HepG2 (cell line): Measurements from ENCODE around the gene CALR. TPM values are rescaled to one million over a fixed set of nuclear protein-coding genes. Genes with fewer than 3 reads are reported as not detected.

Experiments
- DPF2 ChIP-seq: sonication (generic); formaldehyde crosslinking; IDR thresholded peaks from 2 replicates; pipeline ENCODE4 v1.4.0; 2020; ENCODE audit warnings: mild to moderate bottlenecking, low read depth, missing genetic modification reagents, borderline replicate concordance
- GFI1 ChIP-seq: sonication (generic); formaldehyde crosslinking; IDR thresholded peaks from 2 replicates; pipeline ENCODE4 v1.5.0; 2020; ENCODE audit warnings: missing genetic modification reagents, mild to moderate bottlenecking, borderline replicate concordance
- KLF13 ChIP-seq: sonication (generic); formaldehyde crosslinking; IDR thresholded peaks from 2 replicates; pipeline ENCODE4 v1.4.0; 2020; ENCODE audit warnings: mild to moderate bottlenecking, missing genetic modification reagents
- NFIC ChIP-seq: IDR thresholded peaks from 2 replicates; pipeline ENCODE4 v1.6.1; 2012; ENCODE audit warnings: mild to moderate bottlenecking, low read length, inconsistent platforms
- RBM22 ChIP-seq: fragments of 200-400 bp; formaldehyde crosslinking; optimal IDR thresholded peaks from 2 replicates; pipeline ENCODE3; 2017; ENCODE audit warnings: mild to moderate bottlenecking, low read length, moderate library complexity
- SSRP1 ChIP-seq: IDR thresholded peaks from 2 replicates; pipeline ENCODE4 v1.6.1; 2016; ENCODE audit warnings: control low read depth
- WIZ ChIP-seq: sonication (generic); formaldehyde crosslinking; IDR thresholded peaks from 2 replicates; pipeline ENCODE4 v1.5.1; 2020; ENCODE audit warnings: mild to moderate bottlenecking, missing genetic modification reagents
- ZNF441 ChIP-seq: sonication (generic); formaldehyde crosslinking; IDR thresholded peaks from 2 replicates; pipeline ENCODE4 v1.7.0; 2021; ENCODE audit warnings: missing genetic modification reagents, borderline replicate concordance
- ZNF607 ChIP-seq: sonication (generic); formaldehyde crosslinking; IDR thresholded peaks from 2 replicates; pipeline ENCODE4 v1.5.1; 2020; ENCODE audit warnings: missing genetic modification reagents, mild to moderate bottlenecking, borderline replicate concordance
- ZNF724P ChIP-seq: sonication (generic); formaldehyde crosslinking; IDR thresholded peaks from 2 replicates; pipeline ENCODE4 v1.8.0; 2022; ENCODE audit warnings: missing genetic modification reagents, borderline replicate concordance
- ZSCAN30 ChIP-seq: sonication (generic); formaldehyde crosslinking; IDR thresholded peaks from 2 replicates; pipeline ENCODE4 v1.5.0; 2020; ENCODE audit warnings: mild to moderate bottlenecking, missing genetic modification reagents
- polyA plus RNA-seq, 8 experiments: library from polyadenylated mRNA; depleted of rRNA in 3 of 8; stranded (reverse) in 7 of 8; unstranded in 1 of 8; fragments of >200 nt; fragmentation: Illumina TruSeq in 4 of 8; extraction: Trizol in 4 of 8; gene quantifications; 2 replicates each; pipeline versions ENCODE4 v1.2.1 to v1.2.3, GENCODE V29; 2011 to 2016; ENCODE audit warnings: low read depth in 4 of 8, missing spikeins in 1 of 8, mixed read lengths in 1 of 8; ENCODE audit not compliant: insufficient read depth in 1 of 8
- total RNA-seq, 5 experiments: library from RNA; depleted of rRNA; stranded (reverse); fragments of >200 nt; fragmentation: Illumina TruSeq; extraction: Trizol; gene quantifications; 2 replicates each; pipeline ENCODE4 v1.2.3, GENCODE V29; 2016; ENCODE audit warnings: low read depth in 1 of 5
- TF ChIP-seq, protein P1 (sequence below): fragments of 450-650 bp; IDR thresholded peaks from 2 replicates; pipeline ENCODE4 v1.6.1; 2016
- TF ChIP-seq, protein P2 (sequence below): sonication (generic); formaldehyde crosslinking; IDR thresholded peaks from 2 replicates; pipeline ENCODE4 v1.9.0; 2022; ENCODE audit warnings: missing genetic modification reagents, mild to moderate bottlenecking, borderline replicate concordance
- TF ChIP-seq, protein P3 (sequence below): sonication (generic); formaldehyde crosslinking; IDR thresholded peaks from 2 replicates; pipeline ENCODE4 v1.5.0; 2020; ENCODE audit warnings: mild to moderate bottlenecking, missing genetic modification reagents, borderline replicate concordance
- TF ChIP-seq, protein P4 (sequence below): sonication (generic); formaldehyde crosslinking; IDR thresholded peaks from 2 replicates; pipeline ENCODE4 v1.8.1; 2023; ENCODE audit warnings: mild to moderate bottlenecking, moderate library complexity, missing genetic modification reagents
- TF ChIP-seq, protein P5 (sequence below): sonication (generic); formaldehyde crosslinking; IDR thresholded peaks from 2 replicates; pipeline ENCODE4 v1.5.0; 2020; ENCODE audit warnings: mild to moderate bottlenecking, missing genetic modification reagents
- TF ChIP-seq, protein P6 (sequence below): sonication (generic); formaldehyde crosslinking; conservative IDR thresholded peaks from 2 replicates; pipeline ENCODE4 v1.8.0; 2022; ENCODE audit warnings: missing genetic modification reagents

The CALR gene
- total and polyA plus RNA-seq, 2 of the 13 experiments (the other 11 are each of a cell fraction or from before 2014, with no cell fraction given), result 898 to 934 TPM

DNA sequence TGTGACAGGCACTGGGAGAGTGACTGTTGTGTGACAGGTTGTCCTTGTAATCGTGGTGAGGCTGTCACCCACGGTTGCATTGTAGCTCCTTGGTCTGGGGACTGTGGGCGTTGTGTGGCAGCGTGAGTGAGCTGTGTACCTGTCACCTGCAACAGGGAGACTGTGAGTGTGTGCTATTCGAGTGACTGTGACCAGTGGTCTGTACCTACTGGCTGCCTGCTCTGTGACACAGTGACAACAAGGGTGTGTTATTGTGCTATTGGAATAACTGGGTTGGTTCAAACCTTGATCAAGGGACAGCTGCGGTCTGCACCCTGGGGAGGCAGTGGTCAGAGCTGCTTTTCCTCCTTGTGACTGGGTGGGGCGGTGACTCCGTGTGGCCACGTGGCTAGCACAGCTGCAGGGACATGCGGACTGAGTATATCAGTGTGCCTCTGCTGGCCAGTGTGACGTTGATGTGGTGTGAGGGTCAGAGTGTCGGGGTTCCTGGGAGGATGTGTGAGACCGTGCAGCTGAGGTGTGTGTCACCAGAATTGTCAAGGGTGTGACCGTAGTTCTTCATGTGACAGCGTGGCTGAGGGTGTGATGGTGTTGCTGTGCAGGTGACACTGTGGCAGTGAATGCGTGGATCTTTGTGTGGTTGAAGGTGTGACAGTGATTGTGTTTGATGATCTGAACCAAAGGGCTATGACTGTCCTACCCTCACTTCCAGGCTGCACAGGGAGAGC lies 46.8 kb downstream of the CALR start (continued):
- TF ChIP-seq, protein P1, sequence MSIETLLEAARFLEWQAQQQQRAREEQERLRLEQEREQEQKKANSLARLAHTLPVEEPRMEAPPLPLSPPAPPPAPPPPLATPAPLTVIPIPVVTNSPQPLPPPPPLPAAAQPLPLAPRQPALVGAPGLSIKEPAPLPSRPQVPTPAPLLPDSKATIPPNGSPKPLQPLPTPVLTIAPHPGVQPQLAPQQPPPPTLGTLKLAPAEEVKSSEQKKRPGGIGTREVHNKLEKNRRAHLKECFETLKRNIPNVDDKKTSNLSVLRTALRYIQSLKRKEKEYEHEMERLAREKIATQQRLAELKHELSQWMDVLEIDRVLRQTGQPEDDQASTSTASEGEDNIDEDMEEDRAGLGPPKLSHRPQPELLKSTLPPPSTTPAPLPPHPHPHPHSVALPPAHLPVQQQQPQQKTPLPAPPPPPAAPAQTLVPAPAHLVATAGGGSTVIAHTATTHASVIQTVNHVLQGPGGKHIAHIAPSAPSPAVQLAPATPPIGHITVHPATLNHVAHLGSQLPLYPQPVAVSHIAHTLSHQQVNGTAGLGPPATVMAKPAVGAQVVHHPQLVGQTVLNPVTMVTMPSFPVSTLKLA, result peak; percentile 91
- no peak for TF ChIP-seq ZNF724P
- TF ChIP-seq KLF13, result no peak
- TF ChIP-seq ZSCAN30 (CRISPR knock-in tag), result no peak
- TF ChIP-seq, protein P2, sequence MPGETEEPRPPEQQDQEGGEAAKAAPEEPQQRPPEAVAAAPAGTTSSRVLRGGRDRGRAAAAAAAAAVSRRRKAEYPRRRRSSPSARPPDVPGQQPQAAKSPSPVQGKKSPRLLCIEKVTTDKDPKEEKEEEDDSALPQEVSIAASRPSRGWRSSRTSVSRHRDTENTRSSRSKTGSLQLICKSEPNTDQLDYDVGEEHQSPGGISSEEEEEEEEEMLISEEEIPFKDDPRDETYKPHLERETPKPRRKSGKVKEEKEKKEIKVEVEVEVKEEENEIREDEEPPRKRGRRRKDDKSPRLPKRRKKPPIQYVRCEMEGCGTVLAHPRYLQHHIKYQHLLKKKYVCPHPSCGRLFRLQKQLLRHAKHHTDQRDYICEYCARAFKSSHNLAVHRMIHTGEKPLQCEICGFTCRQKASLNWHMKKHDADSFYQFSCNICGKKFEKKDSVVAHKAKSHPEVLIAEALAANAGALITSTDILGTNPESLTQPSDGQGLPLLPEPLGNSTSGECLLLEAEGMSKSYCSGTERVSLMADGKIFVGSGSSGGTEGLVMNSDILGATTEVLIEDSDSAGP (CRISPR knock-in tag), result no peak; the same call in 1 of the 2 replicates
- TF ChIP-seq, protein P3, sequence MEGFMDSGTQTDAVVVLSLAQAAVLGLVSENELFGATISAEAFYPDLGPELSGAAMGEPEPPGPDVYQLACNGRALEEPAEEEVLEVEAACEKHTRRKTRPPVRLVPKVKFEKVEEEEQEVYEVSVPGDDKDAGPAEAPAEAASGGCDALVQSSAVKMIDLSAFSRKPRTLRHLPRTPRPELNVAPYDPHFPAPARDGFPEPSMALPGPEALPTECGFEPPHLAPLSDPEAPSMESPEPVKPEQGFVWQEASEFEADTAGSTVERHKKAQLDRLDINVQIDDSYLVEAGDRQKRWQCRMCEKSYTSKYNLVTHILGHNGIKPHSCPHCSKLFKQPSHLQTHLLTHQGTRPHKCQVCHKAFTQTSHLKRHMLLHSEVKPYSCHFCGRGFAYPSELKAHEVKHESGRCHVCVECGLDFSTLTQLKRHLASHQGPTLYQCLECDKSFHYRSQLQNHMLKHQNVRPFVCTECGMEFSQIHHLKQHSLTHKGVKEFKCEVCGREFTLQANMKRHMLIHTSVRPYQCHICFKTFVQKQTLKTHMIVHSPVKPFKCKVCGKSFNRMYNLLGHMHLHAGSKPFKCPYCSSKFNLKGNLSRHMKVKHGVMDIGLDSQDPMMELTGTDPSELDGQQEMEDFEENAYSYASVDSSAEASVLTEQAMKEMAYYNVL, result no peak
- TF ChIP-seq SSRP1, result no peak
- TF ChIP-seq, protein P4, sequence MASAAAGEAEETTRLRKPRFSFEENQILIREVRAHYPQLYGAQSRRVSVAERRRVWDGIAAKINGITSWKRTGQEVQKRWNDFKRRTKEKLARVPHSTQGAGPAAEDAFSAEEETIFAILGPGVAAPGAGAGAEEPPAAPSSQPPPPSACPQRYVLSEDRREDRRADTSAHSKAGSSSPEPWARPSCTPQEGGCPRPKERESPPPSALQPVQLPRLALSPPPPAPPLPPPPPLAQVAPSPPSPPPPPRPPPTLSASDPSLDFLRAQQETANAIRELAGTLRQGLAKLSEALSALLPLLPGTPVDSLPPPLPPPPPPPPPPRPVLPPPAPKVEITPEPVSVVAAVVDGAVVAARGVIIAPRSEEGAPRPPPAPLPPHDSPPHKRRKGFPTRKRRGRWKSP (CRISPR knock-in tag), result no peak
- TF ChIP-seq ZNF607, result no peak; the same call in 1 of the 2 replicates
- TF ChIP-seq NFIC, result no peak
- TF ChIP-seq RBM22, result no peak
- TF ChIP-seq, protein P5, sequence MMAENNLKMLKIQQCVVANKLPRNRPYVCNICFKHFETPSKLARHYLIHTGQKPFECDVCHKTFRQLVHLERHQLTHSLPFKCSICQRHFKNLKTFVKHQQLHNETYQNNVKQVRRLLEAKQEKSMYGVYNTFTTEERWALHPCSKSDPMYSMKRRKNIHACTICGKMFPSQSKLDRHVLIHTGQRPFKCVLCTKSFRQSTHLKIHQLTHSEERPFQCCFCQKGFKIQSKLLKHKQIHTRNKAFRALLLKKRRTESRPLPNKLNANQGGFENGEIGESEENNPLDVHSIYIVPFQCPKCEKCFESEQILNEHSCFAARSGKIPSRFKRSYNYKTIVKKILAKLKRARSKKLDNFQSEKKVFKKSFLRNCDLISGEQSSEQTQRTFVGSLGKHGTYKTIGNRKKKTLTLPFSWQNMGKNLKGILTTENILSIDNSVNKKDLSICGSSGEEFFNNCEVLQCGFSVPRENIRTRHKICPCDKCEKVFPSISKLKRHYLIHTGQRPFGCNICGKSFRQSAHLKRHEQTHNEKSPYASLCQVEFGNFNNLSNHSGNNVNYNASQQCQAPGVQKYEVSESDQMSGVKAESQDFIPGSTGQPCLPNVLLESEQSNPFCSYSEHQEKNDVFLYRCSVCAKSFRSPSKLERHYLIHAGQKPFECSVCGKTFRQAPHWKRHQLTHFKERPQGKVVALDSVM (CRISPR knock-in tag), result no peak
- TF ChIP-seq ZNF441 (CRISPR knock-in tag), result peak; percentile 61; the same call in 1 of the 2 replicates
- TF ChIP-seq WIZ (CRISPR knock-in tag), result no peak
- TF ChIP-seq DPF2 (CRISPR knock-in tag), result no peak
- no peak for TF ChIP-seq GFI1 (CRISPR knock-in tag)
- TF ChIP-seq, protein P6, sequence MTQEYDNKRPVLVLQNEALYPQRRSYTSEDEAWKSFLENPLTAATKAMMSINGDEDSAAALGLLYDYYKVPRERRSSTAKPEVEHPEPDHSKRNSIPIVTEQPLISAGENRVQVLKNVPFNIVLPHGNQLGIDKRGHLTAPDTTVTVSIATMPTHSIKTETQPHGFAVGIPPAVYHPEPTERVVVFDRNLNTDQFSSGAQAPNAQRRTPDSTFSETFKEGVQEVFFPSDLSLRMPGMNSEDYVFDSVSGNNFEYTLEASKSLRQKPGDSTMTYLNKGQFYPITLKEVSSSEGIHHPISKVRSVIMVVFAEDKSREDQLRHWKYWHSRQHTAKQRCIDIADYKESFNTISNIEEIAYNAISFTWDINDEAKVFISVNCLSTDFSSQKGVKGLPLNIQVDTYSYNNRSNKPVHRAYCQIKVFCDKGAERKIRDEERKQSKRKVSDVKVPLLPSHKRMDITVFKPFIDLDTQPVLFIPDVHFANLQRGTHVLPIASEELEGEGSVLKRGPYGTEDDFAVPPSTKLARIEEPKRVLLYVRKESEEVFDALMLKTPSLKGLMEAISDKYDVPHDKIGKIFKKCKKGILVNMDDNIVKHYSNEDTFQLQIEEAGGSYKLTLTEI (CRISPR knock-in tag), result no peak
